Measurements from ENCODE around the gene TRPM3. TPM values are rescaled to one million over a fixed set of nuclear protein-coding genes. Genes with fewer than 3 reads are reported as not detected.

TRPM3 gene
- total and polyA plus RNA-seq, 12 donors, result 0.27 to 5.3 (median 1.8) TPM

DNA sequence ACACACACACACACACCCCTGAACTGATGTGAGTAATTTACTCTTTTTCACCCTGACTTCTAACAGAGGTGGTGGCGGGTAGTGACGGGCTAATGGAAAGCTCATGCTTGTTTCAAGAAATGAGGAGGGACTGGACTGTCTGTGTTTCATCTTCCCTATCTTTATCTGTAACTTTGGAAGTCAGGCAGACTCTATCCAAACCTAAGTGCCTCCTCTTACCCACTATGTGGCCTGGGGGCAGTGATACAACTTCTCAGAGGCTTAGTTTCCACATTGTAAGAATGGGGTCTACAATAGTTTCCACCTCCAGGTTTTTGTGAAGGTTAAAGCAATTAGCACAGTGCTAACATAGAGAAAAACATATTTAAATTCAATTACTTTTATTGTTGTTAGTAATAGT, 5.9 kb upstream of the TRPM3 start:
- TF ChIP-seq POLR2A (IDR thresholded peaks at IDR 0.05), result no peak
- TF ChIP-seq, protein P1, sequence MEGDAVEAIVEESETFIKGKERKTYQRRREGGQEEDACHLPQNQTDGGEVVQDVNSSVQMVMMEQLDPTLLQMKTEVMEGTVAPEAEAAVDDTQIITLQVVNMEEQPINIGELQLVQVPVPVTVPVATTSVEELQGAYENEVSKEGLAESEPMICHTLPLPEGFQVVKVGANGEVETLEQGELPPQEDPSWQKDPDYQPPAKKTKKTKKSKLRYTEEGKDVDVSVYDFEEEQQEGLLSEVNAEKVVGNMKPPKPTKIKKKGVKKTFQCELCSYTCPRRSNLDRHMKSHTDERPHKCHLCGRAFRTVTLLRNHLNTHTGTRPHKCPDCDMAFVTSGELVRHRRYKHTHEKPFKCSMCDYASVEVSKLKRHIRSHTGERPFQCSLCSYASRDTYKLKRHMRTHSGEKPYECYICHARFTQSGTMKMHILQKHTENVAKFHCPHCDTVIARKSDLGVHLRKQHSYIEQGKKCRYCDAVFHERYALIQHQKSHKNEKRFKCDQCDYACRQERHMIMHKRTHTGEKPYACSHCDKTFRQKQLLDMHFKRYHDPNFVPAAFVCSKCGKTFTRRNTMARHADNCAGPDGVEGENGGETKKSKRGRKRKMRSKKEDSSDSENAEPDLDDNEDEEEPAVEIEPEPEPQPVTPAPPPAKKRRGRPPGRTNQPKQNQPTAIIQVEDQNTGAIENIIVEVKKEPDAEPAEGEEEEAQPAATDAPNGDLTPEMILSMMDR (IDR thresholded peaks at IDR 0.05), result no peak
- no peaks in the 10 kb centered on the region for H3K4me1 ChIP-seq (replicated peaks in 1 of 2)
- intact Hi-C loops (cut with DNase I), result no loop called here
- no peaks in the 10 kb centered on the region for H3K9me3 ChIP-seq (replicated peaks in 1 of 3)
- no peak for DNase-seq
- H3K36me3 ChIP-seq (replicated peaks in 1 of 2), result no peaks in the 10 kb centered on the region
- no peak overlapping the region for H3K4me3 ChIP-seq
- H3K27ac ChIP-seq, result no peak overlapping the region
- no peaks in the 10 kb centered on the region for H3K27me3 ChIP-seq
- 93 to 97% (median 96%) methylated on average over 2 of the region's 2 CpGs for WGBS, 4 donors

DNA sequence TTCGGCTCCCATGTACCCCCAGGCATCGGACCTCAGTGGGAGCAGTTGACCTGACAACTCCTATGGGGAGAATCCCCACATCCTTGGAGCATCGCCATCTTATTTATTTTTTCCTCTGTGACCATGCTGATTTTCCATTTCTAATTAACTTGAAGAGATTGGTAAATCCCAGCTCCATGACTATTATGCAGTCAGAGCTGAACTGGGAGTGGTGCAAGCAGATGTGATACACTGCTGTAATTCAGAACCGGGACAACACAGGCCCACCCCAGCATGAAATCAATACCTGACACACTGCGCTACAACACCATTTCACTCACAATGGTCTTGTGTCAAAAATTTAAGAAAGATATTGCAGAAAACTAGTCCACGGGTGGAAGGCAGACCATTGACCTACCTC, 1.0 kb upstream of the TRPM3 start:
- Histone ChIP-seq H3K27me3 (no peaks in the 10 kb centered on the region), H3K4me3 (no peak overlapping the region), H3K27ac (no peak overlapping the region), H3K9me3 (replicated peaks in 1 of 3) (no peaks in the 10 kb centered on the region), H3K4me1 (replicated peaks in 1 of 2) (no peaks in the 10 kb centered on the region), H3K36me3 (replicated peaks in 1 of 2) (no peaks in the 10 kb centered on the region)
- TF ChIP-seq, protein P1 (IDR thresholded peaks at IDR 0.05), result no peak
- TF ChIP-seq POLR2A (IDR thresholded peaks at IDR 0.05), result no peak
- WGBS, 4 donors, result 70 to 81% (median 77%) methylated on average over 6 of the region's 6 CpGs
- no peak for DNase-seq
- intact Hi-C loops (cut with DNase I), result no loop called here

DNA sequence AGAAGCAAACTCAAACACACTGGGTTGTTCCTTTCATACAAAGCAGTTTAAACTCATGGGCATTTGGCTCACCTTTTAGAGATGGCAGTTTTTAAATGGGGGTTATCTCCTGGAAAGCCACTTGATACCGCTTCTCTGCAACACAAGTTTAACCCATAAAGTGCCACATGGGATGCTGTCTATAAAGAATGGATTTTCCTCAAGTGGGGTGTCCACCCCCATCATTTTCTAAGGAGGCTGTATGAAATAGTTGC, 528 bp upstream of the TRPM3 start:
- Histone ChIP-seq H3K9me3 (replicated peaks in 1 of 3) (no peaks in the 10 kb centered on the region), H3K4me3 (no peak overlapping the region), H3K4me1 (replicated peaks in 1 of 2) (no peaks in the 10 kb centered on the region), H3K27me3 (no peaks in the 10 kb centered on the region), H3K36me3 (replicated peaks in 1 of 2) (no peaks in the 10 kb centered on the region), H3K27ac (no peak overlapping the region)
- intact Hi-C loops (cut with DNase I), result no loop called here
- DNase-seq, result no peak
- WGBS, 4 donors, result 5 to 27% (median 10%) methylated on average over 1 of the region's 1 CpG
- TF ChIP-seq POLR2A (IDR thresholded peaks at IDR 0.05), result no peak

DNA sequence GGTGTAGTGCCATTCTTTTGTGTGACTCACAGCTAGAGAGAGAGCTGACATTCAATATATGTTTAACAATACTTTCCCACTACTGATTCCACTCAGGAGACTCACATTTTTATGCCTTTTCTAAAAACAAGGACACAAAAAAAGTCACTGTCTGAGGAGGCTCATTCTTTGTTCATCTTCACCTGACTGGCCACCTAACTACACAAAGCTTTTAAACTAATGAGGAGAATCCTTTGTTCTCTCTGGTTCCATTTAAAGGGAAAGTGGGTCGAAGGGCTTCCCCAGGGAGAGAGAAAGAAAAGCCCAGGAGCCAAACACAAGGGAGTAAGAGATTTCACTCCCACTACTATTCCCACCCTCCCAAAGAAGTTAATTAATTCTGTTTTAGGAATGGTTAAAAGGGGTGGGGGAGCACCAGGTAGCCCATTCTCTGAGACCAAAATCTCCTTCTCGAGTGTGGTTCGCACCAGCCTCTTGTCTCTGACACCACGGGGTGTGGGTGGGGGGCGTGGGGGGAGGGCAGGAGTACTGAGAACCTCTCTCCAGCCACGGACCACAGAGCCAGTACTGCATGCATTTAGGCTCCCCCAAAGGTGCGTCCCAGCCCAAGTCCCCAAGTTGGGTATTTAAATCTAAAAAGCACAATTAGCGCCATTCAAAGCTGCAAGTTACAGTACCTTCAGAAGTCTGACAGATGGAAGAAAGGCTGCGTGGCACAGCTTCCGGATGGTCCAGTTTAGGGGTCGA, 747 bp downstream of the TRPM3 start:
- Histone ChIP-seq H3K27ac (no peak overlapping the region), H3K27me3 (no peaks in the 10 kb centered on the region), H3K36me3 (replicated peaks in 1 of 2) (no peaks in the 10 kb centered on the region), H3K4me3 (no peak overlapping the region), H3K4me1 (replicated peaks in 1 of 2) (no peaks in the 10 kb centered on the region), H3K9me3 (replicated peaks in 1 of 3) (no peaks in the 10 kb centered on the region)
- WGBS, 4 donors, result 22 to 46% (median 29%) methylated on average over 10 to 11 of the region's 11 CpGs
- intact Hi-C loops (cut with DNase I), result no loop called here
- DNase-seq, result no peak
- TF ChIP-seq POLR2A (IDR thresholded peaks at IDR 0.05), result no peak

DNA sequence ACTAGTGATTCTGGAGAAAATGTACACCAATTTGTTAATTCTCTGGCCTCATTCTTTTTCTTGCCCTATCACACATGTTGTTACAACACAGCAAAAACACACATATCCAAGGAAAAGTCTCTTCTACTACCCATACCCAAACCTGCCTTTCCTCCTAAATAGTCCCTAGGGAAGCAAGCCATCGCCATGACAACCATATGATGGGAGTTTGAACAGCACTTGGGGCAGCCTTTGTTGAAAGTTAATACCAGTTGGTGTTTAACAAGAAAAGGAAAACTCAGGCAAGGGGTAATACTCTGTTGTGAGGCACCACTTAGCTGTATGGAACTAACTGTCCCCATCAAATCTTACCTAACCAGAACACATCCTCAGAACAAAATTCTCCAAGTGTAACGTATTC, 1.7 kb downstream of the TRPM3 start:
- WGBS, 4 donors, result 76 to 79% (median 77%) methylated on average over 2 of the region's 2 CpGs
- Histone ChIP-seq H3K27me3 (no peaks in the 10 kb centered on the region), H3K36me3 (replicated peaks in 1 of 2) (no peaks in the 10 kb centered on the region), H3K4me3 (no peak overlapping the region), H3K9me3 (replicated peaks in 1 of 3) (no peaks in the 10 kb centered on the region), H3K4me1 (replicated peaks in 1 of 2) (no peaks in the 10 kb centered on the region), H3K27ac (no peak overlapping the region)
- intact Hi-C loops (cut with DNase I), result no loop called here
- no peak for DNase-seq
- no peak for TF ChIP-seq POLR2A (IDR thresholded peaks at IDR 0.05)
- TF ChIP-seq, protein P1 (IDR thresholded peaks at IDR 0.05), result no peak

Data from adrenal gland (tissue), 12 donors.